Measurements from ENCODE around the gene EBLN1.

EBLN1 gene

DNA sequence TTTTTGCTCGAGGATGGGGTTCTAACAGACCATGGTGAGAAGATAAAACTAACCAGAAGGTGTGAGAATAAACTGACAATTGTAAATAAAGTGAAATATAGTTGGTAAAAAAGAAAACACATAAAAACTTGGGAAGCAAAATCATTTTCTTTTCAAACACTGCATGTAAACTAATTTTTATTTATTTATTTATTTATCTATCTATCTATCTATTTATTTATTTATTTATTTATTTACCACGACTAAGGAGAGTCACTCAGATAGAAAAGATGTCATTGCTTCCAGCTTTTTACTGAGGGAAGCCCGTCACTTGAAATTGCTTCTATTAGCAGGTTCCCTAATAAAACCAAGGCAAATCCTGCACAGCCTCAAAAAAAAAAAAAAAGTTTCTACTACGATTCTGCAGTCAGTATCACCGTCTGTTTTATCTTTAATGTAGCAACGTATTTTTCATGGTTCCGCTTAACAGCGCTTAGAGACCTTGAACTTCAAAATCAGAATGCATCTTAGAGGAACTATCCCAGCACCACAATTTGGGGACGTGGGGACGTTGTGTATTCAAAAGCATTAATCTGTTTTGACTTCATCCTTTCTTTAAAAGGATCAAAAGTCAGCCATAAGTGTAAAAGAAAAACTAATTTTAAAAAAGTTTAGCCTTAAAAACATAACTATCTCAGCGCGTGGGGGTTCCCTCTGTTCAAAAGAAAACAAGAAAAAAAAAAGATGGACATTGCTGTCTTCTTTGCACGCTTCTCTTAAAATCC is 33.3 kb upstream of the EBLN1 start:
- Histone ChIP-seq H3K27me3 (ENCODE audit: insufficient read depth, poor library complexity, severe bottlenecking) (no peaks in the 10 kb centered on the region), H3K4me3 (ENCODE audit: severe bottlenecking) (peak overlapping the region; percentile 35), H3K9me3 (ENCODE audit: severe bottlenecking) (no peaks in the 10 kb centered on the region), H3K4me1 (ENCODE audit: insufficient read depth, poor library complexity, severe bottlenecking) (peaks cover 20% of the 10 kb centered on the region), H3K27ac (ENCODE audit: poor library complexity, severe bottlenecking) (peak overlapping the region; percentile 30), H3K36me3 (ENCODE audit: low read depth) (no peaks in the 10 kb centered on the region)
- TF ChIP-seq, protein P1, sequence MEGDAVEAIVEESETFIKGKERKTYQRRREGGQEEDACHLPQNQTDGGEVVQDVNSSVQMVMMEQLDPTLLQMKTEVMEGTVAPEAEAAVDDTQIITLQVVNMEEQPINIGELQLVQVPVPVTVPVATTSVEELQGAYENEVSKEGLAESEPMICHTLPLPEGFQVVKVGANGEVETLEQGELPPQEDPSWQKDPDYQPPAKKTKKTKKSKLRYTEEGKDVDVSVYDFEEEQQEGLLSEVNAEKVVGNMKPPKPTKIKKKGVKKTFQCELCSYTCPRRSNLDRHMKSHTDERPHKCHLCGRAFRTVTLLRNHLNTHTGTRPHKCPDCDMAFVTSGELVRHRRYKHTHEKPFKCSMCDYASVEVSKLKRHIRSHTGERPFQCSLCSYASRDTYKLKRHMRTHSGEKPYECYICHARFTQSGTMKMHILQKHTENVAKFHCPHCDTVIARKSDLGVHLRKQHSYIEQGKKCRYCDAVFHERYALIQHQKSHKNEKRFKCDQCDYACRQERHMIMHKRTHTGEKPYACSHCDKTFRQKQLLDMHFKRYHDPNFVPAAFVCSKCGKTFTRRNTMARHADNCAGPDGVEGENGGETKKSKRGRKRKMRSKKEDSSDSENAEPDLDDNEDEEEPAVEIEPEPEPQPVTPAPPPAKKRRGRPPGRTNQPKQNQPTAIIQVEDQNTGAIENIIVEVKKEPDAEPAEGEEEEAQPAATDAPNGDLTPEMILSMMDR (IDR thresholded peaks at IDR 0.05; ENCODE audit: poor library complexity, severe bottlenecking) = no peak
- no peak for DNase-seq (ENCODE audit: low spot score)
- no peak for ATAC-seq (ENCODE audit: low read depth)

DNA sequence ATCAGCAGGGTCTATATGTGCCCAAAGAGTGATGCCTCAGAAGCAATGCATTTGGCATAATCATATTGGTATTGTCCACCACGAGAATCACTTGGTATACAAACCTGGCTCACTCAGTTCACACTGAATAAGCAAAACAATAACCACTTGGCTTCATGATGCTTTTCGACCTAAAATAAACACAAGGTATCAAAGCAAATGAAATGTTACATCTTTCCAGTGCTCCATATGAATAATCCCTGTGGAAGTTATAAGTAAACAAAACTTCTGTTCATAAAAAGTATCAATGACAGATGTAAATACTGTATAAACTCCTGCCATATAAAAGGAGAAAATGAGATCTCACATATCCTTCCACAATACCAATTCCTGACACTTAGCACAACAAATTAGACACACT is 29.8 kb upstream of the EBLN1 start:
- Histone ChIP-seq H3K9me3 (ENCODE audit: severe bottlenecking) (no peaks in the 10 kb centered on the region), H3K27me3 (ENCODE audit: insufficient read depth, poor library complexity, severe bottlenecking) (no peaks in the 10 kb centered on the region), H3K27ac (ENCODE audit: poor library complexity, severe bottlenecking) (peak overlapping the region; percentile 91), H3K36me3 (ENCODE audit: low read depth) (no peaks in the 10 kb centered on the region), H3K4me3 (ENCODE audit: severe bottlenecking) (no peak overlapping the region), H3K4me1 (ENCODE audit: insufficient read depth, poor library complexity, severe bottlenecking) (peaks cover 25% of the 10 kb centered on the region)
- DNase-seq (ENCODE audit: low spot score) (no peak), ATAC-seq (ENCODE audit: low read depth) (no peak)
- TF ChIP-seq, protein P1 (IDR thresholded peaks at IDR 0.05; ENCODE audit: poor library complexity, severe bottlenecking) = no peak

DNA sequence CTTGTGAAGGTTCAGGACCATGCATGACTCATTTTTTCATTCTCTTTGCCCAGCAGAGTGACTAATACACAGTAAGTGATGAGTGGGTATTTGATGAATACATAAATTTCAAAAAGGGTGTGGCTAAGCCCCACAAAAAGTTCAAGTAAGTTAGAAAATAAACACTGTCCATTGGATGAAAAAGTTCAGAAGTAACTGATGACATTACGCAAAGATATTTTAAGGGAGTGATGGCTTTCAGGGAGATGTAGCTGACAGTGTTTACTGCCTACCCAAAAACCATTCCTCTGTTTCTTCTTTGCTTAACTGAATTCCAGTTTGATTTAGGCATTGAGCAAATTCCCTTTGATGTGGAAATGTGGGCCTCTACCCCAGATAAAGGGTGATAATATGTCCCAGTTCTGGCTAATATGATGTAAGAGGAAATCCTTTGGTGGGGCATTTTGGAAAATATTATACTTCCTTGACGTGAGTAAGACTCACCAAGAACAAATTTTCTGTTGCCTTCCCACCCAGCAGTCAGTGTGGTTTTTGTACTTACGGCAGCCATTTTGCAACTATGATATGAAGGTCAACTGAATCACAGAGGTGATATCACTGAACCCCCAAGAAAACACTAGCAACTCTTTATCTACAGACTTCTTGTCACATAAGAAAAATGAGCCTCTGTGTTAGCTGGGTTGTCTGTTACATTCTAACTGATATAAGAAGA is 29.0 kb upstream of the EBLN1 start:
- TF ChIP-seq, protein P1 (IDR thresholded peaks at IDR 0.05; ENCODE audit: poor library complexity, severe bottlenecking) = no peak
- H3K27ac ChIP-seq (ENCODE audit: poor library complexity, severe bottlenecking) = peak overlapping the region; percentile 91
- no peaks in the 10 kb centered on the region for H3K36me3 ChIP-seq (ENCODE audit: low read depth)
- no peak overlapping the region for H3K4me3 ChIP-seq (ENCODE audit: severe bottlenecking)
- no peak for DNase-seq (ENCODE audit: low spot score)
- peaks cover 25% of the 10 kb centered on the region for H3K4me1 ChIP-seq (ENCODE audit: insufficient read depth, poor library complexity, severe bottlenecking)
- no peaks in the 10 kb centered on the region for H3K27me3 ChIP-seq (ENCODE audit: insufficient read depth, poor library complexity, severe bottlenecking)
- no peaks in the 10 kb centered on the region for H3K9me3 ChIP-seq (ENCODE audit: severe bottlenecking)
- ATAC-seq (ENCODE audit: low read depth) = peak; percentile 93

DNA sequence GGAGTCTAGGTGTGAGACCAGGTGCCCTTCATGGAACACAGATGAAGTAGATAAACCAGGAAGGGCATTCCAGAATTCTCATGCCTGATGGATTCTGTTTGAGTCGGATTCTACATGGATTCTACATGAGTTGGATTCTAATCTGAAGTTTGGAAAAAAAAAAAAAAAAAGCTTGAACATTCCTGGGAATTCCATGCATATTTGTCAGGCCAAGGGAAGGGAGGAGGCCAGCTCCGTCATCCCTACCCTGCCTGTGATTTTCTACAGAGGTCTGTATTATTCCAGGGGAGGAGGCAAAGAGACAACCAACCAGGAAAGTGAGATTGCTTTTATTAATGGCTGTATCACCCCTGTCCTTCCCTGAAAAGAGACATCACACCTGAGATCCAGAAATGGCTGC is 27.8 kb upstream of the EBLN1 start:
- H3K4me3 ChIP-seq (ENCODE audit: severe bottlenecking) = no peak overlapping the region
- DNase-seq (ENCODE audit: low spot score) (no peak), ATAC-seq (ENCODE audit: low read depth) (peak; percentile 23; the same call in 1 of the 3 replicates)
- peaks cover 21% of the 10 kb centered on the region for H3K4me1 ChIP-seq (ENCODE audit: insufficient read depth, poor library complexity, severe bottlenecking)
- H3K9me3 ChIP-seq (ENCODE audit: severe bottlenecking) = no peaks in the 10 kb centered on the region
- no peaks in the 10 kb centered on the region for H3K36me3 ChIP-seq (ENCODE audit: low read depth)
- no peaks in the 10 kb centered on the region for H3K27me3 ChIP-seq (ENCODE audit: insufficient read depth, poor library complexity, severe bottlenecking)
- peak overlapping the region; percentile 91 for H3K27ac ChIP-seq (ENCODE audit: poor library complexity, severe bottlenecking)
- TF ChIP-seq, protein P1 (IDR thresholded peaks at IDR 0.05; ENCODE audit: poor library complexity, severe bottlenecking) = no peak

Data from RWPE2 (cell line).